ENCODE results near the gene SERTAD1. TPM values are rescaled to one million over a fixed set of nuclear protein-coding genes. Genes with fewer than 3 reads are reported as not detected.

Gene SERTAD1, protein sequence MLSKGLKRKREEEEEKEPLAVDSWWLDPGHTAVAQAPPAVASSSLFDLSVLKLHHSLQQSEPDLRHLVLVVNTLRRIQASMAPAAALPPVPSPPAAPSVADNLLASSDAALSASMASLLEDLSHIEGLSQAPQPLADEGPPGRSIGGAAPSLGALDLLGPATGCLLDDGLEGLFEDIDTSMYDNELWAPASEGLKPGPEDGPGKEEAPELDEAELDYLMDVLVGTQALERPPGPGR
- 13.0 and 21.5 TPM in 2 replicates for total RNA-seq (ENCODE audit: low replicate concordance)

GRCh38 chr19:40425450-40426287 lies at the start of gene SERTAD1:
Gene SERTAD1, minus strand, starts transcription at chr19:40425992. Its CDS starts 2,446 bp downstream, at chr19:40423546.

GRCh38 chr19:40466985-40467734 lies 41.4 kb upstream of the SERTAD1 start, which contains the start of gene SPTBN4:
Gene SPTBN4, plus strand, starts transcription at chr19:40467001. Its CDS starts 5,621 bp downstream, at chr19:40472622.

GRCh38 chr19:40465557-40466218 lies 39.9 kb upstream of the SERTAD1 start, which contains the start of gene BLVRB:
Gene BLVRB, minus strand, starts transcription at chr19:40465745. Its CDS starts 57 bp downstream, at chr19:40465688.

GRCh38 chr19:40444000-40444824 lies 18.4 kb upstream of the SERTAD1 start, which contains the start of gene SERTAD3:
Gene SERTAD3, minus strand, starts transcription at chr19:40444335. Its CDS starts 2,255 bp downstream, at chr19:40442080.

GRCh38 chr19:40413291-40413845 lies 12.4 kb downstream of the SERTAD1 start, which contains the start of gene PRX:
Gene PRX, minus strand, starts transcription at chr19:40413378. Its CDS starts 5,446 bp downstream, at chr19:40407932.

DNA sequence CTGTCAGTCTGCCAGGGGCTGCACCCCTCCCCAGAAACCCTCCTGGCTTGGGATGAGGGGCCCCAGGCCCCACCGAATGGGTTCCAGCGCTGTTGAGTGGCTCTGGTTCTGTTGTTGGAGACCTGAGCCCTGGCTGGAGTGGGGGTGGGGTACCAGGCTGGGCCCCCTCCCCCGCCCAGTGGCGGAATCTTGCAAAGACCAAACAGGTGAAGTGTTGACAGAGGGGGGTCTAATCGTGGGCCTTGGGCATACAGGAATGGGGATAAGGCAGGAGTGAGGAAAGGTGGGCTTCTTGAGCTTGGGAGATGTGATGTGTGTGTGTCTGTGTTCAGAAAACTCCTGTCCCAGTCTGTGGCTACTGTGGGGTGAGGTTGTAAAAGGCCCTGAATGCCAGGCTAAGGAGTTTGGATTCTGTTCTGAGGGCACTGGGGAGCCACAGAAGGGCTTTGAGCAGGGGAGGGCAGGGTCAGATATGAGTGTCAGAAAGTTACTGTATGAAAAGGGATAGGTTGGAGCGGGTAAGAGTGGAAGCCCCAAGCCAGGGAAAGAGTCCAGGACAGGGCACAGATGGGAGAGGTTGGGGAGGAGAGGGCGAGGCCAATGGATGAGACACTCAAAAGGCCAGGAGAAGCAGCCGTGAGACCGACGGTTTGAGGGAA lies 35.6 kb downstream of the SERTAD1 start, which contains the start of gene HIPK4:
HIPK4 (minus strand) TSS at position 98 of the 659 bp plus-strand sequence. CDS start 279 bp downstream, outside the sequence.

Other genes starting within 250 kb of the SERTAD1 start
- 4.0 and 7.1 TPM in 2 replicates for gene MAP3K10, start 234.6 kb downstream of the SERTAD1 start, total RNA-seq (ENCODE audit: low replicate concordance)
- not detected in 2 replicates for gene TTC9B, start 207.6 kb downstream of the SERTAD1 start, total RNA-seq (ENCODE audit: low replicate concordance)
- 0.08 and 0.12 TPM in 2 replicates for gene CCNP, start 199.3 kb downstream of the SERTAD1 start, total RNA-seq (ENCODE audit: low replicate concordance)
- gene AKT2, start 140.6 kb downstream of the SERTAD1 start, total RNA-seq (ENCODE audit: low replicate concordance): 58.4 and 64.4 TPM in 2 replicates
- 4.6 and 6.9 TPM in 2 replicates for gene C19orf47, start 77.6 kb downstream of the SERTAD1 start, total RNA-seq (ENCODE audit: low replicate concordance)
- 139 and 177 TPM in 2 replicates for gene PLD3, start 77.3 kb downstream of the SERTAD1 start, total RNA-seq (ENCODE audit: low replicate concordance)
- gene HIPK4, start 35.8 kb downstream of the SERTAD1 start, total RNA-seq (ENCODE audit: low replicate concordance): under 0.01 and 0.08 TPM in 2 replicates
- 0.90 and 1.3 TPM in 2 replicates for gene PRX, start 12.6 kb downstream of the SERTAD1 start, total RNA-seq (ENCODE audit: low replicate concordance)
- gene SERTAD3, start 18.3 kb upstream of the SERTAD1 start, total RNA-seq (ENCODE audit: low replicate concordance): 11.2 and 21.9 TPM in 2 replicates
- 146 and 191 TPM in 2 replicates for gene BLVRB, start 39.8 kb upstream of the SERTAD1 start, total RNA-seq (ENCODE audit: low replicate concordance)
- gene SPTBN4, start 41.0 kb upstream of the SERTAD1 start, total RNA-seq (ENCODE audit: low replicate concordance): 1.2 and 7.8 TPM in 2 replicates
- gene SHKBP1, start 150.9 kb upstream of the SERTAD1 start, total RNA-seq (ENCODE audit: low replicate concordance): 12.5 and 19.6 TPM in 2 replicates
- gene LTBP4, start 175.4 kb upstream of the SERTAD1 start, total RNA-seq (ENCODE audit: low replicate concordance): 24.8 and 25.6 TPM in 2 replicates